Keratinocyte (primary cell): ENCODE data around the gene MSANTD1. TPM values are rescaled to one million over a fixed set of nuclear protein-coding genes. Genes with fewer than 3 reads are reported as not detected.

Source experiments
- DNase-seq: peaks from one replicate; pipeline ENCODE4 v3.0.0-alpha.2; 2011; ENCODE audit warnings: low read depth, missing footprints, low spot score
- FAIRE-seq: peaks from 2 replicates; lab custom pipeline; 2011; peaks lifted over from hg19 to GRCh38; lab: Jason Lieb, UNC
- H2AFZ ChIP-seq: 2 replicates; pipeline ENCODE4 v1.6.0; 2012; ENCODE audit warnings: low read length, control low read depth, inconsistent platforms; ENCODE audit not compliant: control insufficient read depth
- H3K27ac ChIP-seq: 2 replicates; pipeline ENCODE4 v1.5.1; 2011; ENCODE audit warnings: low read length; ENCODE audit not compliant: control insufficient read depth, insufficient read depth
- H3K27me3 ChIP-seq: 3 replicates; pipeline ENCODE4 v1.6.0; 2011; ENCODE audit warnings: low read length; ENCODE audit not compliant: control insufficient read depth, insufficient read depth; ENCODE audit errors: extremely low read depth
- H3K36me3 ChIP-seq, 2 experiments: 2 replicates in 1 of 2; 3 replicates in 1 of 2; pipeline ENCODE4 v1.5.1; 2011; ENCODE audit warnings: low read length in 2 of 2, mild to moderate bottlenecking in 1 of 2; ENCODE audit not compliant: control insufficient read depth in 2 of 2, insufficient read depth in 2 of 2; ENCODE audit errors: extremely low read depth in 1 of 2
- H3K4me1 ChIP-seq: 3 replicates; pipeline ENCODE4 v1.5.1; 2011; ENCODE audit warnings: low read length; ENCODE audit not compliant: control insufficient read depth, insufficient read depth; ENCODE audit errors: extremely low read depth
- H3K4me2 ChIP-seq: 3 replicates; pipeline ENCODE4 v1.6.0; 2011; ENCODE audit warnings: low read depth, low read length; ENCODE audit not compliant: control insufficient read depth, insufficient read depth; ENCODE audit errors: extremely low read depth
- H3K4me3 ChIP-seq, 3 experiments: fragments of 200-600 bp in 1 of 3; sonication (generic) in 1 of 3; 2 replicates in 2 of 3; 3 replicates in 1 of 3; pipeline ENCODE4 v1.5.1; 2011 to 2016; ENCODE audit warnings: low read length in 3 of 3, mild to moderate bottlenecking in 3 of 3, control low read depth in 2 of 3, inconsistent platforms in 1 of 3, low read depth in 1 of 3, mixed read lengths in 1 of 3, mixed run types in 1 of 3, moderate library complexity in 1 of 3; ENCODE audit not compliant: control insufficient read depth in 2 of 3, insufficient read depth in 2 of 3; ENCODE audit errors: extremely low read depth in 1 of 3
- H3K79me2 ChIP-seq: 2 replicates; pipeline ENCODE4 v1.6.0; 2012; ENCODE audit warnings: low read length; ENCODE audit not compliant: control insufficient read depth, insufficient read depth
- H3K9ac ChIP-seq: 3 replicates; pipeline ENCODE4 v1.6.0; 2011; ENCODE audit warnings: low read length; ENCODE audit not compliant: control insufficient read depth, insufficient read depth; ENCODE audit errors: extremely low read depth
- H3K9me1 ChIP-seq: 3 replicates; pipeline ENCODE4 v1.6.0; 2011; ENCODE audit warnings: low read length; ENCODE audit not compliant: control insufficient read depth, insufficient read depth; ENCODE audit errors: extremely low read depth
- H3K9me3 ChIP-seq: 2 replicates; pipeline ENCODE4 v1.5.1; 2012; ENCODE audit warnings: low read depth, low read length; ENCODE audit not compliant: control insufficient read depth
- H4K20me1 ChIP-seq: 3 replicates; pipeline ENCODE4 v1.6.0; 2011; ENCODE audit warnings: low read length; ENCODE audit not compliant: control insufficient read depth, insufficient read depth; ENCODE audit errors: extremely low read depth
- EZH2 ChIP-seq: IDR thresholded peaks from one replicate; pipeline ENCODE4 v1.6.1; 2012; ENCODE audit warnings: inconsistent platforms, mild to moderate bottlenecking, low read length, moderate library complexity
- dilution Hi-C: fragments of 300-500 bp; cut with MboI; formaldehyde crosslinking; loops from one replicate; pipeline ENCODE4 v1.7.0; 2020; ENCODE audit warnings: low sequenced_read_pairs; ENCODE audit not compliant: extremely low pct_ligation_motif_present
- polyA plus RNA-seq, 5 experiments: library from polyadenylated mRNA; depleted of rRNA in 3 of 5; stranded (reverse) in 3 of 5; stranded (forward) in 1 of 5; unstranded in 1 of 5; fragments of >200 nt; gene quantifications; 1 replicate in 1 of 5; 2 replicates in 3 of 5; 3 replicates in 1 of 5; pipeline versions ENCODE4 v1.2.1 to v1.2.3, GENCODE V29; 2011 to 2012; ENCODE audit warnings: missing spikeins in 2 of 5, low read depth in 1 of 5, low replicate concordance in 1 of 5
- TF ChIP-seq, protein P1 (sequence below), 3 experiments: IDR thresholded peaks in 1 of 3; conservative IDR thresholded peaks in 1 of 3; optimal IDR thresholded peaks in 1 of 3; 2 replicates in 2 of 3; 3 replicates in 1 of 3; pipeline versions ENCODE3 to v1.5.1; 2011; ENCODE audit warnings: low read length in 3 of 3, mild to moderate bottlenecking in 3 of 3, moderate library complexity in 2 of 3, control low read depth in 1 of 3, inconsistent platforms in 1 of 3; ENCODE audit not compliant: insufficient read depth in 2 of 3; ENCODE audit errors: extremely low read depth in 1 of 3

Gene MSANTD1
- polyA plus RNA-seq, 1 donor (not counting 4 experiments of a cell fraction or from before 2014, with no cell fraction given), result not detected

GRCh38 chr4:3244747-3245146, 4.2 kb upstream of the MSANTD1 start:
- FAIRE-seq, result no peak
- TF ChIP-seq, protein P1, sequence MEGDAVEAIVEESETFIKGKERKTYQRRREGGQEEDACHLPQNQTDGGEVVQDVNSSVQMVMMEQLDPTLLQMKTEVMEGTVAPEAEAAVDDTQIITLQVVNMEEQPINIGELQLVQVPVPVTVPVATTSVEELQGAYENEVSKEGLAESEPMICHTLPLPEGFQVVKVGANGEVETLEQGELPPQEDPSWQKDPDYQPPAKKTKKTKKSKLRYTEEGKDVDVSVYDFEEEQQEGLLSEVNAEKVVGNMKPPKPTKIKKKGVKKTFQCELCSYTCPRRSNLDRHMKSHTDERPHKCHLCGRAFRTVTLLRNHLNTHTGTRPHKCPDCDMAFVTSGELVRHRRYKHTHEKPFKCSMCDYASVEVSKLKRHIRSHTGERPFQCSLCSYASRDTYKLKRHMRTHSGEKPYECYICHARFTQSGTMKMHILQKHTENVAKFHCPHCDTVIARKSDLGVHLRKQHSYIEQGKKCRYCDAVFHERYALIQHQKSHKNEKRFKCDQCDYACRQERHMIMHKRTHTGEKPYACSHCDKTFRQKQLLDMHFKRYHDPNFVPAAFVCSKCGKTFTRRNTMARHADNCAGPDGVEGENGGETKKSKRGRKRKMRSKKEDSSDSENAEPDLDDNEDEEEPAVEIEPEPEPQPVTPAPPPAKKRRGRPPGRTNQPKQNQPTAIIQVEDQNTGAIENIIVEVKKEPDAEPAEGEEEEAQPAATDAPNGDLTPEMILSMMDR (optimal IDR thresholded peaks at IDR 0.05 in 1 of 3, IDR thresholded peaks at IDR 0.05 in 1 of 3, conservative IDR thresholded peaks at IDR 0.05 in 1 of 3; ENCODE audit: extremely low read depth in 1 of 3, insufficient read depth in 2 of 3, low read length in 3 of 3), result no peak
- TF ChIP-seq EZH2, result no peak
- Histone ChIP-seq H3K27me3 (no peaks in the 10 kb centered on the region), H3K4me2 (no peak overlapping the region), H3K36me3 (peaks cover 7 to 12% of the 10 kb centered on the region in 2 experiments), H3K79me2 (no peaks in the 10 kb centered on the region), H3K27ac (no peak overlapping the region), H3K9me3 (no peaks in the 10 kb centered on the region), H3K4me1 (no peaks in the 10 kb centered on the region), H2AFZ (no peak overlapping the region), H3K9me1 (no peaks in the 10 kb centered on the region), H4K20me1 (no peaks in the 10 kb centered on the region), H3K9ac (no peak overlapping the region), H3K4me3 (no peak overlapping the region)
- DNase-seq, result no peak
- dilution Hi-C loops, result no loop called here

DNA sequence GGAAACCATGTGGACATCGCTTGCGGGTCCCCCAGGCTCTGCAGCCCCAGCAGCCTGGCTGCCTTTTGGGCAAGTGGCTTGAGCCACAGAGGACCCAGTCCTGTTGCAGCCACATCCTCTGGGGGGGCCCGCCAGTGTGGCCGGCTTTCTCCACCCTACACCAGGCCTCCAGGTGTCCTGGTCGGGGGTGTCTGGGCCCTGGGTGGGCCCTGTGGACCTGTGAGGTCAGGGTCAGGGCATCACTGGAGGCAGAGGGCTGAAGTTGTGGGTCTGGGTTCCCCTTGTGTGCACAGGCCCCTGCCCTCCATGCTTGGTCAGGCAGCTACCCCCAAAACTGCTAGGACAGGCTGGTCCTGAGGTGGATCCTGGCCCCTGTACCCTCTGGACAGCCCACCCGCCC, 3.3 kb upstream of the MSANTD1 start:
- H3K27me3 ChIP-seq, result no peaks in the 10 kb centered on the region
- FAIRE-seq, result no peak
- dilution Hi-C loops, result no loop called here

More for the DNA sequence above, 3.3 kb upstream of the MSANTD1 start:
- no peak for DNase-seq
- H3K9me3 ChIP-seq, result no peaks in the 10 kb centered on the region
- H3K9ac ChIP-seq, result no peak overlapping the region
- TF ChIP-seq EZH2, result no peak
- TF ChIP-seq, protein P1 (optimal IDR thresholded peaks at IDR 0.05 in 1 of 3, IDR thresholded peaks at IDR 0.05 in 1 of 3, conservative IDR thresholded peaks at IDR 0.05 in 1 of 3; ENCODE audit: extremely low read depth in 1 of 3, insufficient read depth in 2 of 3, low read length in 3 of 3), result no peak
- no peak overlapping the region for H3K4me3 ChIP-seq
- no peak overlapping the region for H3K4me2 ChIP-seq
- no peaks in the 10 kb centered on the region for H3K4me1 ChIP-seq
- H4K20me1 ChIP-seq, result no peaks in the 10 kb centered on the region
- H3K27ac ChIP-seq, result no peak overlapping the region
- H3K79me2 ChIP-seq, result no peaks in the 10 kb centered on the region
- H3K9me1 ChIP-seq, result no peaks in the 10 kb centered on the region
- H2AFZ ChIP-seq, result no peak overlapping the region
- peaks cover 3 to 7% of the 10 kb centered on the region in 2 experiments for H3K36me3 ChIP-seq
